ENCODE data around the gene NUP155. TPM values are rescaled to one million over a fixed set of nuclear protein-coding genes. Genes with fewer than 3 reads are reported as not detected.
A peak's percentile ranks its signal among the peaks of the same experiment; 100 is the strongest.

The NUP155 gene
- total RNA-seq, 2 experiments from 2014 or later = 40.7 to 43.4 TPM

DNA sequence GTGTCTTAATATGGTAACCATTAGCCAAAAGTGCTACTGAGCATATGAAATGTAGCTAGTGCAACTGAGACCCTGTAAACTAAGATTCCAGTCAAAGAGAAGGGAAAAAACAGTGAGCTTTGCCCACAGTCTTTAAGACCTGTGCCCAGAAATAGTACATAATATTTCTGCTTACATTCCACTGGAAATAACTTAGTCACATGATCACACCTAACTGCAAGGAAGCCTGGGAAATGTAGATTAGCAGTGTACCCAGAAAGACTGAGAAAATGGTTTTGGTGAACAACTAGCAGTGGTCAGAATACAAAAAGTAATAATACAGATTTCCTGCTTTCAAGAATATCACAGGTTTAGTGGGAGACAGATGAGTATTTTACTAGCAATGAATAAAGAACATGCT is 119.2 kb downstream of the NUP155 start:
- no peak for DNase-seq

DNA sequence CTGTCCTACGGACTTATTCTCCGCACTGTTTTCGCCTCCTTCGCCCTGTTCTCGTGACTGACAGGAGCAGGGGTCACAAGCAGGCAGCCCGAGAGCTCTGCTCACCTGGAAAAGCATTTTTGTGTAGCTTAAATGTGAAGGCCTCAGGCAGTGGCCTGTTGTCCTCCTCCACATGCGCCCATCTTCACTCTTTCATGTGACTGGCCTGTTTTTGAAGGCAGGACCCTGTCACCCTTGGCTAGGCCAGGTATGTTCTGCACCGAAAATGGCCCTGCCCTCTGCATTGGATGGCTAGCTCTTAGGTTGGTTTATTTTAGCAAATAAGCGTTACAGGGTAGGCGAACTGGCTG is 121.1 kb downstream of the NUP155 start:
- Mint-ChIP-seq H3K36me3 (peaks cover 4% of the 10 kb centered on the region), H3K4me1 (peaks cover 8% of the 10 kb centered on the region), H3K4me3 (peak overlapping the region; percentile 89), H3K27ac (peak overlapping the region; percentile 88), H3K9me3 (peaks cover 7% of the 10 kb centered on the region), H3K27me3 (no peaks in the 10 kb centered on the region)
- DNase-seq (no peak), ATAC-seq (ENCODE audit: low read depth) (no peak)
- POLR2A ChIA-PET = interaction anchor here (1.2 to 1.6 kb wide), 3 partner anchors 34 to 121 kb away, joined by 3 to 4 read pairs (median 4); partner anchors contain the start of gene NUP155

More for the DNA sequence above, 119.2 kb downstream of the NUP155 start:
- POLR2A ChIA-PET = no interaction called here
- Mint-ChIP-seq H3K4me3 (no peak overlapping the region), H3K9me3 (peaks cover 7% of the 10 kb centered on the region), H3K27ac (no peak overlapping the region), H3K27me3 (no peaks in the 10 kb centered on the region), H3K4me1 (peaks cover 8% of the 10 kb centered on the region), H3K36me3 (peaks cover 4% of the 10 kb centered on the region)
- no peak for ATAC-seq (ENCODE audit: low read depth)

DNA sequence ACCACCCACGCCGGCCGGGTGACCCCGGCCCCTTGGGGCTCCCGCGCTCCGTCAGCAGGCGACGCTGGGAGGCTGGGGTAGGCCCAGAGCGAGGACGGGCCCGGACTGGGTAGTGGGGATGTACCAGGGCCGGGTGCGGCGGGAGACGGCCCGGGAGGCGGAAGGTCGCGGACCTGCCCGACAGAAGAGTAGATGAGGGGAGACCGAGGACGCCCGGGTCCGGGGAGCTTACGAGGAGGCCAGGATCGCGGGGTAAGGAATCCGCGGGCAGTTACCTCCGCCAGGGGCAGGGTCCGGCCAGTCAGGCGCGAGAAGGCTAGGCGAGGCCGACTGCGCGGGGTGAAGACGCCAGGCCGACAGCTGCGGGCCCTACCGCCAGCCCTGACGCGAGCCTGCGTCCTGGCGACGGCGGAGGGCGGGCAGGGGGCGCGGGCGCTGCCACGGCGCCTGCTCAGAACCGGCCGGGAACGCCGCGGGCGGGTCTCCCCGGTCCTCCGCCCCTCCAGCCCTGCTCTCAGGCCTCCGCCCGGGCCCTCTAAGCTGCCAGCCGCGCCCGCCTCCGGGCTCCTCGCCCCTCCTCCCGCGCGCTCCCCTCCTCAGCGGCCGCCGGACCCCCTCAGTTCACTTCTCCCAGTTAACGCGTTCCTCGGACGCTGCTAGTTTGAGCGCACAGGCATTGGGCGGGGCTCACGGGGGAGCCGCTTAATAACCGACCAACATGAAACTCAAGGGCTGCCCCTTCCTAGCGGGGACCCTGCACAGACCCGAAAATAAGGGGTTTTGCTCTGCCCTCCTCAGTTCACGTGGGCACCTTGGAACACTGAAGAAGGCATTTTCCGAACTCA is 121.7 kb downstream of the NUP155 start, which contains the start of gene CPLANE1:
Gene CPLANE1 (minus strand): TSS at position 407 of the 845 bp plus-strand sequence. CDS start 1,678 bp downstream, outside the sequence.
- ATAC-seq (ENCODE audit: low read depth) (peak; percentile 89), DNase-seq (peak; percentile 75)
- peaks cover 2% of the 10 kb centered on the region for H3K9me3 Mint-ChIP-seq
- POLR2A ChIA-PET = interaction anchor here (1.2 to 1.6 kb wide), 3 partner anchors 33 to 122 kb away, joined by 3 to 4 read pairs (median 4); partner anchors contain the start of gene NUP155
- peaks cover 4% of the 10 kb centered on the region for H3K36me3 Mint-ChIP-seq
- H3K4me1 Mint-ChIP-seq = peaks cover 8% of the 10 kb centered on the region
- peak within 1 kb of the TSS; percentile 89 for H3K4me3 Mint-ChIP-seq
- H3K27me3 Mint-ChIP-seq = no peaks in the 10 kb centered on the region
- peak within 1 kb of the TSS; percentile 88 for H3K27ac Mint-ChIP-seq

DNA sequence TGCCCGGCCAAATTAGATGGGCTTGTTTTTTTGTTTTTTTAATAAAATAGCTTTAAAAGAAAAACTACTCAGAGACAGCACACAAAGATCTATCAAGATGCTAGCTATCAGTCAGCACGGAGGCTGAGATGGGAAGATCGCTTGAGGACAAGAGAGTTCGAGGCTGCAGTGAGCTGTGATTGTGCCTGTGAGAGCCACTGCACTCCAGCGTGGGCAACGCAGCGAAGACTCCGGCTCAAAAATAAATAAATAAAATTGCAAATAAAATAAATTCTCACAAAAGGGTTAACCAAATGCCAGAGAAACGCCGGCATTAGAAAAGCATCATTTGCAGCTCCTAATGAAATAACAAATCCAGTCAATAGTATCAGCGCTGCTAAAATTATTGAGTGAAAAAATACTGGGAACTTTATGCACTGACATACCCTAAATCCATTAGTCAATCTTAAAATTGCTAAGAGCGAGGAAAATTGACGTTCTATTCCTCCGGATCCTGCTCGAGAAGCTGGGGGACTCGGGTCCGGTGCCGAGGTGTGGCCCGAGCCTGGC is 122.4 kb downstream of the NUP155 start:
- DNase-seq = no peak
- no peak for ATAC-seq (ENCODE audit: low read depth)
- peaks cover 4% of the 10 kb centered on the region for H3K36me3 Mint-ChIP-seq
- H3K4me1 Mint-ChIP-seq = peaks cover 8% of the 10 kb centered on the region
- peak overlapping the region; percentile 81 for H3K27ac Mint-ChIP-seq
- peaks cover 1% of the 10 kb centered on the region for H3K9me3 Mint-ChIP-seq
- POLR2A ChIA-PET = interaction anchor here (1.6 kb wide), 2 partner anchors 39 to 122 kb away, joined by 4 read pairs; partner anchors contain the start of gene NUP155
- no peaks in the 10 kb centered on the region for H3K27me3 Mint-ChIP-seq
- peak overlapping the region; percentile 83 for H3K4me3 Mint-ChIP-seq

DNA sequence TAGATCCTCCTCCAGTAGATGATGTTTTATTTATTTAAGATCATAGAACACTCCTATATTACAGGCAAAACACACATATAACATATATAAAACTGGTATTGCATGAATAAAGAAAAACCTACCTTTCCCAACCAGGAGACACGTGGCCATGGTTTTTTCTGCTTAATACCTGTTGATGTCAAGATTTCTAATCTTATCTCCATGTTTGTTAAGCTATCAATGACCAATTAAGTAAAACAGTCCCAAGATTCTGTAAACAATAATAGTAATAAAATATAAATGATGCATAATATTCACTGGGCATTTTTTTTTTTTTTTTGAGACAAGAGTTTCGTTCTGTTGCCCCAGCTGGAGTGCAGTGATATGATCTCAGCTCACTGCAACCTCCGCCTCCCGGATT is 123.4 kb downstream of the NUP155 start:
- no peaks in the 10 kb centered on the region for H3K9me3 Mint-ChIP-seq
- H3K4me1 Mint-ChIP-seq = peaks cover 8% of the 10 kb centered on the region
- H3K36me3 Mint-ChIP-seq = peaks cover 3% of the 10 kb centered on the region
- H3K27ac Mint-ChIP-seq = no peak overlapping the region
- DNase-seq (no peak), ATAC-seq (ENCODE audit: low read depth) (no peak)
- POLR2A ChIA-PET = no interaction called here
- H3K27me3 Mint-ChIP-seq = no peaks in the 10 kb centered on the region
- H3K4me3 Mint-ChIP-seq = peak overlapping the region; percentile 25

DNA sequence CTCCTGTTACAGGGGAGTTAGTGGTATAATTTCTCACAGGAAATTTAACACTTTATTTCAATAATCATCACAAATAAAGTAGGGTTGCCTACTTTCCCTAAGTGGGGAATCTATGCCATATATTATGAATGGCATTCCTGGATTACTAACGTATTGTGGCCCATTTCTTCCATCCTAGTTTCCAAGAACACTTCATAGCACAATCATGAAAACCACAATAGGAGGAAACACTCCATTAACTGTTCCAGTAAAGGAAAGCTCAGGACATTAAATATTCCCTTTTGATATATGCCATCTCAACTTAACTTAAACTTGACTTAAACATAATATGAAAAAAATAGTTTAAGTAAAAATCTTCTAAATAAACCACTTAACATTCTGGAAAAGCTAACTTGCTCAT is 123.9 kb downstream of the NUP155 start:
- POLR2A ChIA-PET = no interaction called here
- Mint-ChIP-seq H3K36me3 (peaks cover 3% of the 10 kb centered on the region), H3K4me3 (no peak overlapping the region), H3K27ac (no peak overlapping the region), H3K4me1 (peaks cover 8% of the 10 kb centered on the region), H3K27me3 (no peaks in the 10 kb centered on the region), H3K9me3 (no peaks in the 10 kb centered on the region)
- DNase-seq (no peak), ATAC-seq (ENCODE audit: low read depth) (no peak)

Other genes starting within 250 kb of the NUP155 start
- gene CPLANE1, start 121.7 kb downstream of the NUP155 start, total RNA-seq = 10 to 100 TPM in 1 of 2 experiments, 1 to 10 TPM in 1; 7.0 to 10.3 TPM
- gene WDR70, start 8.2 kb upstream of the NUP155 start, total RNA-seq = 10 to 100 TPM; 35.8 to 37.6 TPM